Neuronal stem cell (in vitro differentiated cells): ENCODE data around the gene PKN3.
A peak's percentile ranks its signal among the peaks of the same experiment; 100 is the strongest.

Experiments used
- DNase-seq: peaks from one replicate; pipeline ENCODE4 v3.0.0-alpha.2; 2013; ENCODE audit warnings: low spot score
- H2AFZ ChIP-seq: one replicate; pipeline ENCODE4 v1.6.1; 2013; ENCODE audit warnings: mild to moderate bottlenecking, low read length, inconsistent platforms
- H2AK5ac ChIP-seq: 2 replicates; pipeline ENCODE4 v1.6.1; 2013; ENCODE audit warnings: low read depth, mild to moderate bottlenecking, inconsistent platforms, low read length, moderate library complexity, mixed read lengths
- H2BK120ac ChIP-seq: 2 replicates; pipeline ENCODE4 v1.6.1; 2013; ENCODE audit warnings: low read depth, mild to moderate bottlenecking, inconsistent platforms, low read length, moderate library complexity, mixed read lengths
- H2BK12ac ChIP-seq: one replicate; pipeline ENCODE4 v1.6.1; 2013; ENCODE audit warnings: low read length, inconsistent platforms
- H2BK15ac ChIP-seq: 2 replicates; pipeline ENCODE4 v1.6.1; 2013; ENCODE audit warnings: mild to moderate bottlenecking, low read length, inconsistent platforms, mixed read lengths
- H2BK5ac ChIP-seq: one replicate; pipeline ENCODE4 v1.6.1; 2013; ENCODE audit warnings: inconsistent platforms, mild to moderate bottlenecking, low read length, moderate library complexity
- H3K14ac ChIP-seq: one replicate; pipeline ENCODE4 v1.6.1; 2013; ENCODE audit warnings: low read length, inconsistent platforms
- H3K18ac ChIP-seq: 2 replicates; pipeline ENCODE4 v1.6.1; 2013; ENCODE audit warnings: low read length, inconsistent platforms
- H3K23ac ChIP-seq: 2 replicates; pipeline ENCODE4 v1.6.1; 2013; ENCODE audit warnings: low read depth, mild to moderate bottlenecking, mixed read lengths, low read length, inconsistent platforms; ENCODE audit not compliant: poor library complexity
- H3K27ac ChIP-seq: replicated peaks from 3 replicates; pipeline ENCODE4 v1.5.1; 2013; ENCODE audit warnings: low read length, inconsistent platforms
- H3K27me3 ChIP-seq, 3 experiments: 2 replicates each; pipeline ENCODE4 v1.6.1; 2013; ENCODE audit warnings: low read length in 3 of 3, mild to moderate bottlenecking in 2 of 3, inconsistent platforms in 1 of 3, low read depth in 1 of 3, mixed read lengths in 1 of 3, moderate library complexity in 1 of 3; ENCODE audit not compliant: control insufficient read depth in 3 of 3, insufficient read depth in 3 of 3
- H3K36me3 ChIP-seq, 2 donors: replicated peaks in 1 of 2; 2 replicates each; pipeline ENCODE4 v1.6.1; 2013; ENCODE audit warnings: low read length in 2 of 2; ENCODE audit not compliant: control insufficient read depth in 2 of 2, insufficient read depth in 2 of 2
- H3K4ac ChIP-seq: 2 replicates; pipeline ENCODE4 v1.6.1; 2013; ENCODE audit warnings: inconsistent platforms, mild to moderate bottlenecking, low read length, moderate library complexity
- H3K4me1 ChIP-seq, 2 donors: 1 replicate in 1 of 2; 2 replicates in 1 of 2; pipeline ENCODE4 v1.6.1; 2013; ENCODE audit warnings: low read length in 2 of 2, low read depth in 1 of 2; ENCODE audit not compliant: control insufficient read depth in 2 of 2, insufficient read depth in 1 of 2
- H3K4me2 ChIP-seq: one replicate; pipeline ENCODE4 v1.6.1; 2013; ENCODE audit warnings: mild to moderate bottlenecking, low read length, inconsistent platforms; ENCODE audit not compliant: insufficient read depth, poor library complexity, severe bottlenecking
- H3K4me3 ChIP-seq, 2 donors: 2 replicates each; pipeline ENCODE4 v1.5.1; 2013; ENCODE audit warnings: low read length in 2 of 2, mild to moderate bottlenecking in 2 of 2, inconsistent platforms in 1 of 2, moderate library complexity in 1 of 2
- H3K79me1 ChIP-seq: one replicate; pipeline ENCODE4 v1.6.1; 2013; ENCODE audit warnings: low read depth, mild to moderate bottlenecking, inconsistent platforms, low read length, moderate library complexity
- H3K9ac ChIP-seq: one replicate; pipeline ENCODE4 v1.6.1; 2013; ENCODE audit warnings: mild to moderate bottlenecking, low read depth, low read length, inconsistent platforms; ENCODE audit not compliant: poor library complexity
- H3K9me3 ChIP-seq, 2 donors: replicated peaks in 1 of 2; 2 replicates each; pipeline versions ENCODE3 to v1.6.1; 2013; ENCODE audit warnings: low read length in 2 of 2, mild to moderate bottlenecking in 2 of 2, inconsistent platforms in 1 of 2, low read depth in 1 of 2, mixed read lengths in 1 of 2, moderate library complexity in 1 of 2; ENCODE audit not compliant: control insufficient read depth in 2 of 2, insufficient read depth in 1 of 2
- H4K8ac ChIP-seq: one replicate; pipeline ENCODE4 v1.6.1; 2013; ENCODE audit warnings: low read depth, mild to moderate bottlenecking, inconsistent platforms, low read length, moderate library complexity
- H4K91ac ChIP-seq: one replicate; pipeline ENCODE4 v1.6.1; 2013; ENCODE audit warnings: low read length, low read depth, mild to moderate bottlenecking, inconsistent platforms; ENCODE audit not compliant: poor library complexity
- WGBS, 2 donors: extraction: QIAGEN DNeasy Blood & Tissue Kit; methylation state at CpG; one replicate each; pipeline ENCODE4 v1.1.7; 2013; ENCODE audit warnings: missing lambda C conversion rate in 2 of 2, mixed read lengths in 1 of 2; ENCODE audit not compliant: insufficient read length in 2 of 2, insufficient replicate concordance in 1 of 2; ENCODE audit errors: extremely low coverage in 2 of 2; 5-methylcytosine and 5-hydroxymethylcytosine counted together

Gene PKN3

GRCh38 chr9:128729302-128729701 lies 27.0 kb downstream of the PKN3 start:
- Histone ChIP-seq H3K4me3 (no peak overlapping the region), H3K27me3 (no peaks in the 10 kb centered on the region), H3K36me3 (peaks cover 5 to 9% of the 10 kb centered on the region in 2 donors), H3K27ac (no peak overlapping the region), H2BK12ac (no peak overlapping the region), H2BK5ac (no peak overlapping the region), H2AK5ac (no peak overlapping the region), H2BK120ac (peak overlapping the region; percentile 78), H3K4me2 (no peak overlapping the region), H2BK15ac (no peak overlapping the region), H3K9ac (peak overlapping the region; percentile 33), H4K91ac (no peak overlapping the region), H3K14ac (no peak overlapping the region), H3K79me1 (no peaks in the 10 kb centered on the region), H3K18ac (no peak overlapping the region), H3K23ac (peak overlapping the region; percentile 57), H3K4ac (no peak overlapping the region), H2AFZ (no peak overlapping the region), H3K4me1 (peaks cover 0 to 10% of the 10 kb centered on the region in 2 donors), H4K8ac (no peak overlapping the region), H3K9me3 (no peaks in the 10 kb centered on the region)
- no peak for DNase-seq
- no CpG with 5 or more reads among the region's 5 CpGs for WGBS, 2 donors

DNA sequence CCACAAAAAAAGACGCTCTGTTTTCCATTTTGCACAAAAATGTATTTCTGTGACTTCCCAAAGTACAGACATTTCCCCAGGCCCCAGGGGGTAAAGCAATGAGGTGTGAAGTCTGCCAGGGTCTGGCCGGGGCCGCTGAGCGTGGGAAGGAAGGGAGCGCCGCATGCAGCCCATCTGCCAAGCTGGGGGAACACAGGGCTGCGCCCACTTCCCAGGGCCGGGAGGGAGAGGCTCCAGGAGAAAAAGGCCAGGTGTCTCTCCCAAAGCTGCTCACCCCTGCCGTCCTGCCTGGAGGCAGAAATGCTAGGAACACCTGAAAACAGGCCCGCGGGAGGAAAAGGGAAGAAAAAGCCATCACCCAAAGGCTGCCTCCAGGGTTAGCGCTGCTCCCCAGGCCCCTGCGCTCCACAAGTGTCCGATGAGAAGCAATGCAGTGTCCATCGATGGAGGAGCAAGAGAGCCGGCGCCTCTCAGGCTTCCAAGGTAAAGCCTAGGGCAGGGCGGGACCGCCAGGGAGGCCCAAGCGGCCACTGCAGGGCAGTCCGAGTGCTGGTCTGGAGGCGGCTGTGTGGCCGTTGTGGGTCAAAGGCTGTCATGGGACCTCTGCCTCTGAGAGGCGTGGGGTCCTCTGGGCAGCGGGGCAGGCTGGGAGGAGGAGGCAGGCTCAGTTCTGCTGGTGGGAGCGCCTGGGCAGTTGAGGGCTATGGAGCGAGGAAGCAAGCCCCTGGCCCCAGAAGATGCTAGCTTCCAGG lies 27.6 kb downstream of the PKN3 start:
- H3K4me3 ChIP-seq: no peak overlapping the region
- no peak overlapping the region for H2BK5ac ChIP-seq
- no peaks in the 10 kb centered on the region for H3K27me3 ChIP-seq
- H4K91ac ChIP-seq: no peak overlapping the region
- peaks cover 6 to 16% of the 10 kb centered on the region in 2 donors for H3K36me3 ChIP-seq
- no peak overlapping the region for H2BK12ac ChIP-seq
- WGBS, 2 donors: no CpG with 5 or more reads among the region's 27 CpGs
- no peak overlapping the region for H2AFZ ChIP-seq
- H3K18ac ChIP-seq: no peak overlapping the region
- no peak for DNase-seq
- no peak overlapping the region for H3K27ac ChIP-seq
- no peak overlapping the region for H3K14ac ChIP-seq
- no peaks in the 10 kb centered on the region for H3K9me3 ChIP-seq
- H2AK5ac ChIP-seq: no peak overlapping the region
- H3K9ac ChIP-seq: no peak overlapping the region
- peaks cover 0 to 5% of the 10 kb centered on the region in 2 donors for H3K4me1 ChIP-seq
- no peak overlapping the region for H3K4ac ChIP-seq
- no peak overlapping the region for H3K4me2 ChIP-seq
- H4K8ac ChIP-seq: no peak overlapping the region
- no peaks in the 10 kb centered on the region for H3K79me1 ChIP-seq
- no peak overlapping the region for H3K23ac ChIP-seq
- no peak overlapping the region for H2BK120ac ChIP-seq
- H2BK15ac ChIP-seq: no peak overlapping the region

GRCh38 chr9:128731093-128731492 lies 28.8 kb downstream of the PKN3 start:
- Histone ChIP-seq H3K9me3 (no peaks in the 10 kb centered on the region), H3K4ac (no peak overlapping the region), H3K36me3 (peaks cover 11 to 21% of the 10 kb centered on the region in 2 donors), H4K8ac (no peak overlapping the region), H3K4me1 (peaks cover 0 to 2% of the 10 kb centered on the region in 2 donors), H3K79me1 (no peaks in the 10 kb centered on the region), H3K27me3 (no peaks in the 10 kb centered on the region), H3K18ac (no peak overlapping the region), H3K23ac (no peak overlapping the region), H3K4me2 (no peak overlapping the region), H3K4me3 (no peak overlapping the region), H2BK5ac (no peak overlapping the region), H2AFZ (no peak overlapping the region), H2BK15ac (no peak overlapping the region), H2AK5ac (no peak overlapping the region), H3K14ac (no peak overlapping the region), H2BK12ac (no peak overlapping the region), H3K9ac (no peak overlapping the region), H2BK120ac (no peak overlapping the region), H4K91ac (no peak overlapping the region), H3K27ac (no peak overlapping the region)
- no peak for DNase-seq
- WGBS, 2 donors: no CpG with 5 or more reads among the region's 13 CpGs

DNA sequence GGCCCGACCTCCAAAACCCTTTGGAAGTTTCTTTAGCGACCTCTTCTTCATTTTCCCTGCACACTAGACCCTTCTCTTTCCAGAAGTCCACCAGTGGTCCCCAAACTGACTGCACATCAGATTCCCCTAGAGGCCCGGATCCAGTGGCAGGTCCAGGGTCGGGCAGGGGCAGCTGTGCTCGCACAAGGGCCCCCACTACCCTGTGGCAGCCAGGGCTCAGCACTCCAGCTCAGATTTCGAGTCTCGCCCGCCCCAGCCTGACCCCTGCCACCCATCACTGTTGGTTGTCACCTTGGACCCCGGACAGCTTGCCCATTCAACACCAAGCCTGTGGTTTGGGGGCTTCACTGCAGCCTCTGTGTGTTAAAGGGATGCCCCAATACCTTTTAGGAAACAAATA lies 29.4 kb downstream of the PKN3 start:
- no peak overlapping the region for H4K91ac ChIP-seq
- no peak overlapping the region for H3K14ac ChIP-seq

More for the DNA sequence above, 29.4 kb downstream of the PKN3 start:
- H3K4me3 ChIP-seq: no peak overlapping the region
- H3K36me3 ChIP-seq: peaks cover 11 to 21% of the 10 kb centered on the region in 2 donors
- no peak overlapping the region for H3K4ac ChIP-seq
- H3K23ac ChIP-seq: no peak overlapping the region
- H3K27ac ChIP-seq: no peak overlapping the region
- H2AK5ac ChIP-seq: no peak overlapping the region
- H4K8ac ChIP-seq: peak overlapping the region; percentile 43
- H2BK120ac ChIP-seq: no peak overlapping the region
- H3K18ac ChIP-seq: no peak overlapping the region
- H3K4me2 ChIP-seq: no peak overlapping the region
- H2AFZ ChIP-seq: no peak overlapping the region
- no peaks in the 10 kb centered on the region for H3K27me3 ChIP-seq
- no peak overlapping the region for H2BK12ac ChIP-seq
- H3K9me3 ChIP-seq: no peaks in the 10 kb centered on the region
- no peak overlapping the region for H3K9ac ChIP-seq
- H3K4me1 ChIP-seq: peaks cover 0 to 2% of the 10 kb centered on the region in 2 donors
- H3K79me1 ChIP-seq: no peaks in the 10 kb centered on the region
- H2BK15ac ChIP-seq: no peak overlapping the region
- H2BK5ac ChIP-seq: no peak overlapping the region
- no CpG with 5 or more reads among the region's 9 CpGs for WGBS, 2 donors
- DNase-seq: no peak
